IgD-negative memory B cell (primary cell): ENCODE data around the gene EIF2B5. TPM values are rescaled to one million over a fixed set of nuclear protein-coding genes. Genes with fewer than 3 reads are reported as not detected.

Experiments used
- H3K27ac Mint-ChIP-seq, 3 donors: one replicate each; pipeline ENCODE4 v1.8.0; 2020 to 2022; ENCODE audit warnings: mild to moderate bottlenecking in 3 of 3, mixed read lengths in 3 of 3, moderate library complexity in 1 of 3
- H3K27me3 Mint-ChIP-seq: one replicate; pipeline ENCODE4 v1.8.0; 2021; ENCODE audit warnings: mixed read lengths
- H3K36me3 Mint-ChIP-seq: one replicate; pipeline ENCODE4 v1.8.0; 2020; ENCODE audit warnings: mild to moderate bottlenecking, mixed read lengths
- H3K4me1 Mint-ChIP-seq, 3 donors: one replicate each; pipeline ENCODE4 v1.8.0; 2020 to 2022; ENCODE audit warnings: mixed read lengths in 3 of 3, mild to moderate bottlenecking in 1 of 3
- H3K4me3 Mint-ChIP-seq, 4 donors: one replicate each; pipeline ENCODE4 v1.8.0; 2020 to 2022; ENCODE audit warnings: mild to moderate bottlenecking in 4 of 4, mixed read lengths in 4 of 4, moderate library complexity in 3 of 4
- H3K9me3 Mint-ChIP-seq, 3 donors: one replicate each; pipeline ENCODE4 v1.8.0; 2020 to 2021; ENCODE audit warnings: mixed read lengths in 3 of 3, mild to moderate bottlenecking in 1 of 3
- polyA plus RNA-seq: library from polyadenylated mRNA; unstranded; fragments of 300-500 nt; fragmentation: Illumina TruSeq; gene quantifications from one replicate; pipeline ENCODE4 v1.2.3, GENCODE V29; 2021

Gene EIF2B5
- polyA plus RNA-seq, 1 donor from 2014 or later: 44.5 TPM

DNA sequence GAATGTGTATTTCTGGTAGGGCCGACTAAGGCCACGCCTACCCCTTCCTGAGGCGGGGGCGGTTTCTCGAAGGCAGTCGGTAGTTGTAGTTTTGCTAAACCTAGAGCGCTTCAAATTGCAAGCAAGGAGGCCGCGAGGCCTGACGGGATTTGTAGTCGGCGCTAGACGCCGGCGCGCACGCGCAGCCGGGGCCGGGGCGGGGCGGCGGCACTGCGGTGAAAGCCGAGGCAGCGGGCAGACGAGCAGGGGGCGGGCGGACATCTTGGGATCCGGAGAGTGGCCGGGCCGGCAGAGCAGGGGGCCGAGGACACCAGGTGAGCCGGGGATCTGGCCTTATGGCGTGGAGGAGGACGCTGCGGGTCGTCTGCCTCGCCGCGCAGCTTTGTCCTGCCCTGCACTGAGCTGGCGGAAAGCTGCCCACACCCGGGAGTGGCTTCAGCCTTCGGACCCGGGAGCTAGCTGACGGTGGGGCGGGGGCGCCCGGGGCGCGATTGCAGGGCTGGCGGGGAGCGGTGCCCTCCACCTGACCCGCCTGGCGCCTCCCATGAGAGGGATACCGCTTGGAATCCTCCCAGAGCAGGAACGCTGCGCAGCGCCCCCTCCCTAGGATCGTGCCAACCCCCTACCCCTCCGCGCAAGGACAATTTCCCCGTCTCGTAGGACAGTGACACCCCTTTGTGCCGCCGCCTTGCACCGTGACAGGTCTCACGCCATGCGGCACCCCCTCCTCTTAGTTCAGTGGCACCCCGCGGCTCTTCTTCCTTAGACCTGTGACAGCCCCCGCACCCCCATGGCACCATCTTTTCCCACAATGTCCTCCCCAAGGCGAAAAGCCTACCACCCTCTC is 39.7 kb downstream of the EIF2B5 start, which contains the start of gene AP2M1:
Gene AP2M1, plus strand, starts transcription at position 210 of the 847 bp plus-strand sequence. CDS start 2,139 bp downstream, outside the sequence.
- H3K9me3 Mint-ChIP-seq: no peaks in the 10 kb centered on the region
- H3K27ac Mint-ChIP-seq: peak within 1 kb of the TSS; percentile 83 to 97 (median 93)
- peaks cover 1% of the 10 kb centered on the region for H3K36me3 Mint-ChIP-seq
- peaks cover 15 to 25% (median 18%) of the 10 kb centered on the region in 3 donors for H3K4me1 Mint-ChIP-seq
- no peaks in the 10 kb centered on the region for H3K27me3 Mint-ChIP-seq
- peak within 1 kb of the TSS; percentile 91 to 98 (median 96) for H3K4me3 Mint-ChIP-seq

GRCh38 chr3:184175506-184175905 is 40.3 kb downstream of the EIF2B5 start:
- Mint-ChIP-seq H3K27me3 (no peaks in the 10 kb centered on the region), H3K9me3 (no peaks in the 10 kb centered on the region), H3K27ac (peak overlapping the region; percentile 16 to 97 (median 63)), H3K4me1 (peaks cover 15 to 25% (median 18%) of the 10 kb centered on the region in 3 donors), H3K36me3 (peaks cover 1% of the 10 kb centered on the region), H3K4me3 (peak overlapping the region; percentile 91 to 98 (median 96))

- no peaks in the 10 kb centered on the region for H3K9me3 Mint-ChIP-seq
- peaks cover 4% of the 10 kb centered on the region for H3K36me3 Mint-ChIP-seq
- H3K27ac Mint-ChIP-seq: peak overlapping the region in 2 of 3 donors; percentile 63 to 97
- peak overlapping the region; percentile 91 to 98 (median 96) for H3K4me3 Mint-ChIP-seq
- H3K4me1 Mint-ChIP-seq: peaks cover 15 to 25% (median 18%) of the 10 kb centered on the region in 3 donors
- no peaks in the 10 kb centered on the region for H3K27me3 Mint-ChIP-seq
These were observed 40.8 kb downstream of the EIF2B5 start for GRCh38 chr3:184175981-184176376.

DNA sequence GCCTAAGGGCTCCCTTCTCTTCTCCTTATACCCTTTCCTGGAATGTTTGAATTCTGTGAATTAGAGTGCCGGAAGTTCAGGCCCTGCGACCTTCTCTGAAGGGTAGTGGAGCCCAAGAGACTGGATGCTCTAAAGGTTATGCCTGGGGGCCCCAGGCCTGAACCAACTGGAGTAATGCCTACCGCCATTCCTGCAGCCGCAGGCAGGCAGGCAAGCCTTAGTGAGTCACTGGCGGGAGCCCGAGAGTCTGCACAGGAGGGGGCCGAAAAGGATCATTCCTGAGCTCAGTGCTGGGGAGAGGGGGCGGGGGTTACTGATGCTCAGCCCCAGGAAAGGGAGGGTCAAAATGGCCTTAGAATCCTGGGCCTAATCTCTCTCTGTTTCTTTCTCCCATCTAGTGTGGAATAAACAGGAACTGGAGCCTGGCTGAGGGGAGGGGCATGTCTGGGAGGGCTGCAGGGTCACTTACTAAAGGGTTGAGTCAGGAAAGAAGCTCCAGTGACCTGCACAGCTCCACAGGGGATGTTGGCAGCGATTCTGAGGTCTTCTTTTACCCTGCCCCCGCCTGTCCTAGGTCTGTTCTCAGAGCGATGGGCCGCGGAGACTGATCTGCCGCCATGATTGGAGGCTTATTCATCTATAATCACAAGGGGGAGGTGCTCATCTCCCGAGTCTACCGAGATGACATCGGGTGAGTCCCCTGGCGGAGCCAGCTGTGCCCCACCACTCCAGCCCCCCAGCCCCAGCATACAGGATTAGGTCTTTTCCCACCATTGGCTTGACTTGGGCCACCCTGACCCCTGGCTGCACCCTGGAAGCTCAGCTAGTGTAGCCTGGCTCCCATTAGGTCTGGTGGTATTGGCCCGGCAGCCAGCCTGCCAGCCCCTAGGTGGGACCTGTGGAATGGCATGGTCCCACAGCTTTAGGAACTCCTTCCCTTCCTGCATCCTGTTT is 41.5 kb downstream of the EIF2B5 start:
- H3K27ac Mint-ChIP-seq: peak overlapping the region in 2 of 3 donors; percentile 50 to 63
- peaks cover 15 to 25% (median 18%) of the 10 kb centered on the region in 3 donors for H3K4me1 Mint-ChIP-seq
- H3K27me3 Mint-ChIP-seq: no peaks in the 10 kb centered on the region
- H3K4me3 Mint-ChIP-seq: peak overlapping the region in 3 of 4 donors; percentile 77 to 96 (median 88)
- no peaks in the 10 kb centered on the region for H3K9me3 Mint-ChIP-seq
- peaks cover 4% of the 10 kb centered on the region for H3K36me3 Mint-ChIP-seq

DNA sequence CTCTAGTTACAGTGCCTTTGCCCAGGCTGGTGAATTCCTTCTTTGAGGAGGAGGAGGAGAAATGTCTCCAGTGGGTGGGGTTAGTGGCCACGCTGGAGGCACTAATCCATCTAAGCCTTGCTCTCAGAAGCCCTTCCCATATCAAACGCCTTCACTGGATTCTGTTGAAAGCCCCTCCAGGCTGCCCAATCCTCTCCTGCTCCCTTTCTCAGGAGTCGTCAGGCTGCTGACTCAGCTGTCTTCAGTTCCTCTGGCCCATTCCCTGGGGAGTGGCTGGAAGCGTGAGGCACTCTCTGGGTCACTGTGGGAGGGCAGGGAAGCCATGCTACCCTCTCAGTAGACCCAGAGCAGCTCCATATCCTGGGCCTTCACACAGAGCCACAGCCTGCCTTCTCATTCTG is 42.2 kb downstream of the EIF2B5 start:
- H3K36me3 Mint-ChIP-seq: peaks cover 4% of the 10 kb centered on the region
- H3K4me1 Mint-ChIP-seq: peaks cover 15 to 25% (median 18%) of the 10 kb centered on the region in 3 donors
- H3K27me3 Mint-ChIP-seq: no peaks in the 10 kb centered on the region
- no peaks in the 10 kb centered on the region for H3K9me3 Mint-ChIP-seq
- peak overlapping the region in 2 of 3 donors; percentile 28 to 50 for H3K27ac Mint-ChIP-seq
- H3K4me3 Mint-ChIP-seq: peak overlapping the region in 2 of 4 donors; percentile 65 to 96

GRCh38 chr3:184177767-184178306 is 42.7 kb downstream of the EIF2B5 start:
- peaks cover 15 to 25% (median 18%) of the 10 kb centered on the region in 3 donors for H3K4me1 Mint-ChIP-seq
- H3K27me3 Mint-ChIP-seq: no peaks in the 10 kb centered on the region
- H3K9me3 Mint-ChIP-seq: no peaks in the 10 kb centered on the region
- no peak overlapping the region for H3K27ac Mint-ChIP-seq
- H3K36me3 Mint-ChIP-seq: peaks cover 4% of the 10 kb centered on the region
- H3K4me3 Mint-ChIP-seq: peak overlapping the region in 2 of 4 donors; percentile 73 to 96

DNA sequence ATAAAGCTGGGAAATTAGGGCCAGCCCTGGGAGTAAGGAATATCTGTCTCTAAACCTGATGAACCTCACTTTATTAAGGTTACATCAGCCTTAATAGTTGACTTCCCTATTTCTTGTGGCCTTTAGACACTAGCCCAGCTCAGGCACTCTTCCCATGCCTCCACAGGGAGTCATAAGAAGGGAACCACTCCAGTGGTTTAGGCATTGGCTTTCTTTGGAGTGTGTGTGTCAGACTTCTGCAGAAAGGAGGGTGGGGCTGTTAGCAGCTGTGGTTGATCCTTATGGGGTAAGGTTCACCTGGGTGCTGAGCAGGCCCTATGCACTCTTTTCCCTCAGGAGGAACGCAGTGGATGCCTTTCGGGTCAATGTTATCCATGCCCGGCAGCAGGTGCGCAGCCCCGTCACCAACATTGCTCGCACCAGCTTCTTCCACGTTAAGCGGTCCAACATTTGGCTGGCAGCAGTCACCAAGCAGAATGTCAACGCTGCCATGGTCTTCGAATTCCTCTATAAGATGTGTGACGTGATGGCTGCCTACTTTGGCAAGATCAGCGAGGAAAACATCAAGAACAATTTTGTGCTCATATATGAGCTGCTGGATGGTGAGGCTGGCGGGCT is 43.5 kb downstream of the EIF2B5 start:
- peak overlapping the region in 1 of 3 donors; percentile 35 for H3K27ac Mint-ChIP-seq
- H3K9me3 Mint-ChIP-seq: no peaks in the 10 kb centered on the region
- peaks cover 15 to 25% (median 18%) of the 10 kb centered on the region in 3 donors for H3K4me1 Mint-ChIP-seq
- H3K4me3 Mint-ChIP-seq: peak overlapping the region in 1 of 4 donors; percentile 96
- no peaks in the 10 kb centered on the region for H3K27me3 Mint-ChIP-seq
- peaks cover 6% of the 10 kb centered on the region for H3K36me3 Mint-ChIP-seq

DNA sequence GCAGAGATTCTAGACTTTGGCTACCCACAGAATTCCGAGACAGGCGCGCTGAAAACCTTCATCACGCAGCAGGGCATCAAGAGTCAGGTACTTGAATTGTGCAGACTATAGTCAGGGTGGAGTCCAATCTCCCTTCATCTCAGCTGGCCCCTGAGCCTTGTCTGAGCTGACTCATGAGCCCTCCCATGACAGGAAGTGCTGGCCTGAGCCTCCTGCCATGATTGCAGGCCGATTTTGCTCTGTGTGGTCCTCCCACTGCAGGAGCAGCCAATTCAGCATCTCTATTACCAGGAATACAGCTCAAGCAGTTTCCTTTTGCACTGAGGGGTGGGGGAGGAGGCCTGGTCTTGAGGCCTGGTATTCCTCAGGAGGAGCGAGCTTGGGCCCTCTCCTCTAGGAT is 45.0 kb downstream of the EIF2B5 start:
- H3K4me1 Mint-ChIP-seq: peaks cover 14 to 22% (median 19%) of the 10 kb centered on the region in 3 donors
- H3K27ac Mint-ChIP-seq: peak overlapping the region in 1 of 3 donors; percentile 45
- H3K9me3 Mint-ChIP-seq: no peaks in the 10 kb centered on the region
- H3K27me3 Mint-ChIP-seq: no peaks in the 10 kb centered on the region
- peak overlapping the region in 1 of 4 donors; percentile 96 for H3K4me3 Mint-ChIP-seq
- H3K36me3 Mint-ChIP-seq: peaks cover 9% of the 10 kb centered on the region

DNA sequence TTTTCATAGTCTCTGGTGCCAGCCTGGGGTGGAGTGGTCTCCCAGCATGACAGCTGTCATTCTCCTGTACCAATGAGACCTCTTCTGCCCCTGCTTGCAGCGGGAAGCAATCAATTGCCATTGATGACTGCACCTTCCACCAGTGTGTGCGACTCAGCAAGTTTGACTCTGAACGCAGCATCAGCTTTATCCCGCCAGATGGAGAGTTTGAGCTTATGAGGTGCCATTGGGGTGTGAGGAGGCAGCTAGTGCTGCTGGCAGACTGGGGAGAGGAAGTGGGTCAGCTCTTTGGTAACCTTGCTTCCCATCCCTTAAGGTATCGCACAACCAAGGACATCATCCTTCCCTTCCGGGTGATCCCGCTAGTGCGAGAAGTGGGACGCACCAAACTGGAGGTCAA is 46.4 kb downstream of the EIF2B5 start:
- H3K27ac Mint-ChIP-seq: no peak overlapping the region
- H3K4me3 Mint-ChIP-seq: no peak overlapping the region
- no peaks in the 10 kb centered on the region for H3K9me3 Mint-ChIP-seq
- H3K27me3 Mint-ChIP-seq: no peaks in the 10 kb centered on the region
- H3K4me1 Mint-ChIP-seq: peaks cover 12 to 16% (median 15%) of the 10 kb centered on the region in 3 donors
- peaks cover 9% of the 10 kb centered on the region for H3K36me3 Mint-ChIP-seq

- peak overlapping the region in 1 of 3 donors; percentile 32 for H3K27ac Mint-ChIP-seq
- no peaks in the 10 kb centered on the region for H3K27me3 Mint-ChIP-seq
- H3K9me3 Mint-ChIP-seq: no peaks in the 10 kb centered on the region
- peak overlapping the region in 1 of 4 donors; percentile 78 for H3K4me3 Mint-ChIP-seq
- H3K36me3 Mint-ChIP-seq: peaks cover 9% of the 10 kb centered on the region
- peaks cover 9 to 27% (median 25%) of the 10 kb centered on the region in 3 donors for H3K4me1 Mint-ChIP-seq
These were observed 48.5 kb downstream of the EIF2B5 start for GRCh38 chr3:184183679-184184078.

DNA sequence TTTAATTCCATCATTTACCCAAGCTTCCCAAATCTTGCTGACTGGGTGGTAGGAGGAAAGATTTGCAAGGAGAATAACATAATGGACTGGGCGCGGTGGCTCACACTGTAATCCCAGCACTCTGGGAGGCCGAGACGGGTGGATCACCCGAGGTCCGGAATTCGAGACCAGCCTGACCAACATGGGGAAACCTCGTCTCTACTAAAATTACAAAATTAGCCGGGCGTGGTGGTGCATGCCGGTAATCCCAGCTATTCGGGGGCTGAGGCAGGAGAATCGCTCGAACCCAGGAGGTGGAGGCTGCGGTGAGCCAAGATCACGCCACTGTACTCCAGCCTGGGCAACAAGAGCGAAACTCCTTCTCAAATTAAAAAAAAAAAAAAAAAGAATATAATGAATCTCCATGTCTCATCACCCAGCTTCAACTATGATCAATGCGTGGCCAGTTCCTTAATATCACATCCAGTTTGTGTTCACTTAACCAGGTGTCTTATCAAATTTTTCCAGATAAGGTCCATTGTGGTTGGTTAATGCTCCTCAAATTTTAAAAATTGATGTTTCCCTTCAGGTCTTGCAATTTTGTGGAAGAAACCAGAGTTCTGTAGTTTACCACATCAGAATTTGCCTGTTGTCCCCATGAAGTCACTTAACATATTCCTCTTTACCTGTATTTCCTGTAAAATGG is 49.5 kb downstream of the EIF2B5 start:
- Mint-ChIP-seq H3K4me1 (peaks cover 11 to 27% (median 25%) of the 10 kb centered on the region in 3 donors), H3K36me3 (peaks cover 8% of the 10 kb centered on the region), H3K4me3 (peak overlapping the region; percentile 98 to 99 (median 98)), H3K27me3 (no peaks in the 10 kb centered on the region), H3K9me3 (no peaks in the 10 kb centered on the region), H3K27ac (peak overlapping the region; percentile 82 to 94 (median 90))

DNA sequence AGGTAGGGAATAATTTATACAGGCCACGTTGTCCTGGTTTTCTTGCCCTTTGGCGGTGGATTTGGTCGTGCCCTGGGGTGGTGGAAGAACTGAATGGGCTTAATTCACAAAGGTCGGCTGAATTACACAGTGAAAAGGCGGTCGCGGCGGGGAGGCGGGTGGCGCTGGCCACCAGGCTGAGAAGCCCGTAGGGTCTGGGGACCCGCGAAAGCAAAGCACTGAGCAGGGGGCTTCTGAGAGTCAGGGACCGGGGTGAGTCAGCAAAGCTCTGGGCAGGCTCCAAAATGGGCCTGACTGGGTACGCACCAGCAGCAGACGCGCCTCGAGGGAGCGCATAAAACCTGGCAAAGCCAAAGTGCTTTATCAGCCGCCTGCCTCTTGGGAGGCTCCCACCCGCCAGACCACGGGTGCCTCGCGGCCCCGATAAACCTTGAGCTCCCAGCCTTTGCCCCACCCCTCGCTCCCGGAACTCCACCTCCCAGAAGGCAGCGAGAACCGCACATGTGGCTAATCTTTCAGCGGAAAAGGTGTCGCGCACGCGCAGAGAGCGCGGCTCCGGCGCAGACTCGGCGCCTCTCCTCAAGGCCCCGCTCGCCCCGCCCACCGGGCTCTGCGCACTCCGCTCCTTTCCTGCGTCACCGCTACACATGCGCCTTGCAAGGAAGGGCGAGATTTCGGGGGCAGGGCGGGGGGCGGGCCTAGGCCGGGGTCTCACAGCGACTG is 50.5 kb downstream of the EIF2B5 start:
- no peaks in the 10 kb centered on the region for H3K27me3 Mint-ChIP-seq
- H3K4me3 Mint-ChIP-seq: peak overlapping the region; percentile 98 to 99 (median 98)
- peaks cover 11 to 33% (median 25%) of the 10 kb centered on the region in 3 donors for H3K4me1 Mint-ChIP-seq
- no peaks in the 10 kb centered on the region for H3K9me3 Mint-ChIP-seq
- peak overlapping the region; percentile 82 to 94 (median 90) for H3K27ac Mint-ChIP-seq
- H3K36me3 Mint-ChIP-seq: peaks cover 10% of the 10 kb centered on the region
